ENCODE measurements around the gene EXOC2. TPM values are rescaled to one million over a fixed set of nuclear protein-coding genes. Genes with fewer than 3 reads are reported as not detected.

Gene EXOC2
- total RNA-seq, 1 donor from 2014 or later = 48.4 TPM

DNA sequence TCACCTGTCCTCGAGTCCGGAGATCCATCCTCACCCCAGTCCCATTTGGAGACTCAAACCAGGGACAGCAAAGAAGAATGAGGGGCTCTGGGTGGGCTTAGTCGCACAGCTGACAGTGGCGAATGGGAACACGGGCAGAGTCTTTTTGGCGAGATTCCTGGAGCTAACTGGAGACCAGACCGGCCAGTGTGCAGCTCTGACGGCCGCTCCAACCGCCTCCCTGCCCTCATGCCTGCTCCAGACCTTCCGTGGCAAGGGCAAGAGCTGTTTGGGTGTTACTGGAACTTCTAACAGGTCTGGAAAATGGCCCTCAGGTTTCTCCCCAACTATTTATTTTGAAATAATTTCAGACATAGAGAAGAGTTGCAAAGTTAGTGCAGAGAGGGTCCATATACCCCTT, 225.8 kb downstream of the EXOC2 start:
- no peak for DNase-seq (ENCODE audit: low read depth)

DNA sequence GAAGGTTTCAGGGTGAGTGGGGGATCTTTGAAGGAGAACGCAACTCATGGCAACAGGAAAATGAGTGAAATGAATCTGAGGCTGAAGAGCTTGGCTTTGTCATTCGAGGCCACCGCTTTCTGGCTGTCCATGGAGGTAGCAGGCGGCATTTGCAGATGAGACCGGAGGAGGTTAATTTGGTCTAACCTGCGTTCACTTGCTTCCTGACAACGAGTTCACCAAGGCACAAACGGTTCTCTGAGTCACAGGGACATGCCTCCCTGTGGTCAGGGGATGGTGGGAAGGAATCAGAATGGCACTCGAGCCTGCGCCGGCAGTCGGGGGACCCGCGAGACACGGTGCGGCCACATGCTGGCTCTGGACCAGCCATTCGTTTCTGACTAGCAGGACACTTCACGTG, 226.4 kb downstream of the EXOC2 start:
- DNase-seq (ENCODE audit: low read depth) = no peak

DNA sequence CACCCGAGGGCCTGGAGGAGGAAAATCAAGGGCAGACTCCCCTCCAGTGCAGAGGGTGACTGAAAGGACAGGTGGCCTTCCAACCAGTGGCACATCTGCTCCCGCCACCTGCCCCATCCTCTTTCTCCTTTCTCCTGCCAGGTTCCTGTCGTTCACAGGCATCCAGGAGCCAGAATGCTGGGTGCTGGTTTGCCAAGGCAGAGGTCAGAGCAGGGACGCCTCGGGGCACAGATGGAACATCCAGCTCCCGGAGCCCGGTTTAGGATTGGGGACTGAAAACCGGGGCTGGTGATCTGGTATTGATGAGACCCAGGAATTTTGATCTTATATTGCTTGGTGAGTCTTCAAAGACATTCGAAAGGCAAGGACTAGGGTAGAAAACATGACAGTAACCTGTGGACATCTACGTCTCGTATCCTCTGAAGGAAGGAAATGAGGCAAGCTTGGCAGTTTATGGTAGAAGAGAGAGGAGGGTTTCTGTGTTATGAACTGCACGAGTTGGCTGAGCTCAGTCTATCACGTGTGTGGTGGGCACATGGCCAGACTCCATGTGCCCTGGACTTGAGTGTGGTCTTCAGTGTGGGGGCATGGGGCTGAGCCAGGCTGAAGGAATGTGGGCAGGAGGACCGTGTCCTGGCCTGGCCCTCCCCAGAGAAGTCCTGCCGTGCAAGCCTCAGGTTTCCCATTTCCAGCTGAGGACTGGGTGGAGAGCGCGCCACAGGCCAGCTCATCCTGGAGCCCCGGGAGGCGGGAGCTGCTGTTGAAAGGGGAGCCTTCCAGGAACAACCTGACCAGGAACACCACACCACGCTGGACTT, 227.2 kb downstream of the EXOC2 start:
- DNase-seq (ENCODE audit: low read depth) = no peak

DNA sequence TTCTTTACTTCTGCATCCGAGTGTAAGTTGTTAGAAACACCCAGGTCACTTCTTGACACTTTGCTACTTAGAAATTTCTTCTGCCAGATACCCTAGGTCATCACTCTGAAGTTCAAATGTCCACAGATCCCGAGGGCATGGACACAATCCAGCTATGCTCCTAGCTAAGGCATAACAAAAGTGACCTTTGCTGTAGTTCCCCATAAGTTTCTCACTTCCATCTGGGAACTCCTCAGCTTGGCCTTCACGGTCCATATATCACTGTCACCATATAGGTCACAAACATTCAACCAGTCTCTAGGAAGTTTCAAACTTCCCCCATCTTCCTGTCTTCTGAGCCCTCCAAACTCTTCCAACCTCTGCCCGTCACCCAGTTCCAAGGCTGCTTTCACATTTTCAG, 236.1 kb downstream of the EXOC2 start:
- no peak for DNase-seq (ENCODE audit: low read depth)

DNA sequence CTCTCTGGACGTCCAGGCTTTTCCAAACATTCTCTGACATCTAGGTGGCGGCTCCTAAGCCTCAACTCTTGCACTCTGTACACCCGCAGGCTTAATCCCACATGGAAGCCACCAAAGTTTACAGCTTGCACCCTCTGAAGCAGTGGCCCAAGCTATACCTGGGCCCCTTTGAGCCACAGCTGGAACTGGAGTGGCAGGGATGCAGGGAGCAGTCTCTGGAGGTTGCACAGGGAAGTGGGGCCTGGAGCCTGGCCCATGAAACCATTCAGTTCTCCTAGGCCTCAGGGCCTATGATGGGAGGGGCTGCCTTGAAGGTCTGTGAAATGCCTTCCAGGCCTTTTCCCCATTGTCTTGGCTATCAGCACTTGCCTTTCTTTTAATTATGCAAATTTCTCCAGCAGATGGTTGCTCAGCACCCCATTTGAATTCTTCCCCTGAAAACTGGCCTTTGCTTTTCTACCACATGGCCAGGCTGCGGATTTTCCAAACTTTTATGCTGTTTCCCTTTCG, 236.5 kb downstream of the EXOC2 start:
- no peak for DNase-seq (ENCODE audit: low read depth)

DNA sequence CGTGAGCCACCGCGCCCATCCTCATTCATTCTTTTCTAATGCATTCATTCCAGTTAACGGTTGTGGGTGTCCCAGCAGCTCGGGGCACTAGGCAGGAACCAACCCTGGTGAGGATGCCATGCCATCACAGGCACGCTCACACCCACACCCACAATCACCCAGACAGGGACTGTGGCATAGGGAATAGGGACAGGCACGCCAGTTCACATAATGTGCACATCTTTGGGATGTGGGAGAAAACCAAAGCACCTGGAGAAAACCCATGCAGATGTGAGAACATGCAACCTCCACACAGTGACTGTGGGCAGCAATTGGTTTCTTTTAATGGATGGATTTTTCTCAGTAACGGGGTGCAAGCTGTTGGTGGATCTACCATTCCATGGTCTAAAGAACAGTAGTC, 237.1 kb downstream of the EXOC2 start:
- DNase-seq (ENCODE audit: low read depth) = no peak

DNA sequence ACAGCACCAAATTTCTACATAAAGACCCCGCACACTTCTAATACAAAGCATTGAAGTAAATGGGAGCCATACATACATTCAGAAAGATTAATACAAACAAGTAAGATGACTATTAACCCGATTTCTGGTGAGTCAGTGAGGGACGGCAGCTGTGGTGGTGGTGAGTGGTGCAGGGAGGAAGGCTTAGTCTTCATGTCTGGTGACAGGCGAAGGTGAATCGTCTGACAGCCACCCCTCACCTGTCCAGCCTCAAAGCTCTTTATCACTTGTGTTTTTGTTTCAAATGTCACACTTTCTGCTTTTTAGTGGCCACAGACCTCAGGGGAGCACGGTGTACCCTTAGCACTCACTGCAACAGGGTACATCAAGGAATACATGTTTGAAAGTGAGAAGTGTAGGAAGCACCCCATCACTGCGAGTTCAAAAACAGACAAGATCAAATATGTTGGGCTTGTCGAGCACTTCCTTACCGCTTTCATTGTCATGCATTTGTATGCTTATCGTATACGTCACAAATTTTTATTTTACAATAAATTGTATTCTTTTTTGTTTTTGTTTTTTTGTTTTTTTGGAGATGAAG, 237.8 kb downstream of the EXOC2 start:
- DNase-seq (ENCODE audit: low read depth) = no peak

DNA sequence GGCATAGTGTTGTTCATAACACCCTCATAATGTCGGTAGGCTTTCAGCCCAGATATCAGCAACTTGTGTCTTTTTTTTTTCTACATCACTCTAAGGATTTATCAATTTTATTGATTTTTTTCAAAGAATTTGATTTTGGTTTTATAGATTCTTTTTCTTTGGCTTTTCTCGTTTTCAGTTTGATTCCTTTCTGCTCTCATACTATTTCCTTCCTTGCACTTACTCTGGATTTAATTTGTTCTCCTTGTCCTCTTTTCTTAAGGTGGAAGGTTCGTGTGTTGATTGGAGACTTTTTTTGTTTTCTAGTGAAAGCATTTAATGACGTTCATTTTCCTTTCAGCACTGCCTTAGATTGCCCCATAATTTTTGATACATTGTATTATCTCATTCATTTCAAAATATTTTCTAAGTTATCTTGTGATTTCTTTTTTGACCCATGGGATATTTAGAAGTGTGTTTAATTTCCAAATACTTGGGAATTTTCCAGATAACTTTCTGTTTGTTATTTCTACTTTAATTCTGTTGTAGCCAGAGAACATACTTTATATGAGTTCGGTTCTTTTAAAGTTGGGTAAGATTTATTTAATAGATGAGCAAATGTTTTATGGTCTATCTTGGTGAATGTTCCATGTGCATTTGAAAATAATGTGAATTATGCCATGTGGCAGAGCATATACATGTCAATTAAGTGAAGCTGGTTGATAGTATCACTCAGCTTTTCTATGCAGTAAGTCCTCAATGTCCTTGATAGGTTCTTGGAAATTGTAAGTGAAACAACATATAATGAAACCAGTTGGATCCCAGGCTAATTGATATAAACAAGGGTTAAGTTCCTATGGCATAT, 238.6 kb downstream of the EXOC2 start:
- DNase-seq (ENCODE audit: low read depth) = no peak

DNA sequence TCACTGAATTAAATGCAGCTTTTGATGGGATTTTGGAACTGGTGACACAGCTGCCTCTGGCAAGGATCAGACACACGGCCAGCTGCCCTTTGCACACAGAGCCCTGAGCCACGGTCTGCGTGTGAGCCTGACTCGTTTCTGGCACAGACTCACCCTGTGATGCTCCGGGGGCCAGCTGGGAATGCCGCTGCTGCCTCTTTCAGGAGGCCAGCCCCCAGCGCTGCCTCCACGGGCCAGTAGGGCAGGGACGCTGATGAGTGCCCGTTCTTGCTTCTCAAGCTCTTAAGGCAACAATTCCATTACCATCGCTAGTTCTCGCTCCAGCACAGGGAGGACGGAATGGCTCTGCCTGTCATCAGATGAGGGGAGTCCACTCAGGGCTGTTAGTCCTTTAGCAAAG, 239.8 kb downstream of the EXOC2 start:
- no peak for DNase-seq (ENCODE audit: low read depth)

DNA sequence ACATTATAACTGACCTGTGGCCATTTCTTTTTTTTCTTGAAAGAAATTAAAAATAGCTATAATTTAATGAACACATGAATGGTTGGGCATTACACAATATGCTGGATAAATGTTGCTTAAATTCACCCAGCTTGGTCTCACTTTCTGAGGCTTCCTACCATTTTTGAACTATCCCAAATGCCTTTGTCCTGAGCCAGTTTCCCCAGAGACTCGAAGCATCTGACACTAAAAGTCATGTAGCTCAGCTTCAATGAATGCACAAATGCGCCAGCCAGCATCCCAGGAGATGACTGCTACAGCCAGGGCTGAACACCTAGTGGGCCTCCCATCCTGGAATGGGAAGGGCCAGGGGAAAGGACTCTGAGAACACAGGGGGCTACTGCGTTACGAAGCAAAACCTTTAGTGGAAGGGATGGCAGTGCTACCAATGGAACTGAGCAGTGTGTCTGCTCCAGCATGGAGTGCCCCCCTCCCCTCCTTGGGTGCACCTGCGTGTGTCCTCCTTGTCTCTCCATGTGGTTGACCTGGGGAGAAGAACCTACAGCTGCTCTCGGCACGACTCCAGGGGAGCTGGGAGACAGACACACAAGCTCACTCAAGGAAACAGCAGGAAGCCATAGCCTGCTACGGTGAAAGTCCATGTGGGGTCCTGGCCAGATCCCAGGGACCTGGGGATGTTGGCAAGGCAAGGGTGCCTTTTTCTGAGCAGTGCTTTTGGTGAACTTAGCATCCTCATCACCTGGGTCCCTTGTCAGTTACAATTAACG, 240.5 kb downstream of the EXOC2 start:
- DNase-seq (ENCODE audit: low read depth) = no peak

DNA sequence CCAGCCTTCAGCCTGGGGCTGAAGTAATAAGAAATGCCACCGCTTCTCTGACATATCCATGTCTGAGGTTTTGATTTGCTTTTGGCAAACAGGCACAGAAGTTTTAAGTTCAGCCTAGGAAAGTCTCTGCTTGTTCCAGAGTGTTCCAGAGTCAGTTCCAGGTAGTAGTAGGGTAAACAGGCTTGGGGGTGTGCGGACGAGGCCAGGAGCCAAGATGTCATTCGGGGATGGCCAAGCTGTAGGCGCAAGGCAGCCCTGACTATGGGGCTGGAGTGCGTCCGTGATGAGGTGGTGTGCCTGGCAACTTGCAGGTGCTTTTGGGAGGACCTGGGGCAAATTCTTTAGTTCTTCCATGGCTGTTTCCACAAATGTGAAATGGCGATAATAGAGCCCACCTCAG, 241.1 kb downstream of the EXOC2 start:
- DNase-seq (ENCODE audit: low read depth) = no peak

DNA sequence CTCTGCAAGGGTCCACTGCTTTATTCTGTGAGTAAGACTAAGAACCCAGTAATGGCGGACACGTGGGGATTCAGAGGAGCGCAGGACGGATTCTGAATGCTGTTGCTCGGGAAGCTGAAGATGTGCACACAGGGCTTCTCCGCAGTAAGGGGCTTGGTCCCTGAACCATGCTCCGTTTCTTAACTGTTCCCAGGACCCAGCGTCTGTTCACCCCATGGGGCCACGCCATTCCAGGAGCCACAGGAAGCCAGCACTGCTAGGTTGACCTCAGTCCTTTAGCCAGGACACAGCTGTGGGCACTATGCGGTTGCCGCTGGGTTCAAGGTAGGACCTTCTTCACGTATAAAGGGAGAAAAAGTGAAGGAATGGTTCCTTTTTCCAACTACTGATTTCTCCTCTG, 241.6 kb downstream of the EXOC2 start:
- DNase-seq (ENCODE audit: low read depth) = no peak

DNA sequence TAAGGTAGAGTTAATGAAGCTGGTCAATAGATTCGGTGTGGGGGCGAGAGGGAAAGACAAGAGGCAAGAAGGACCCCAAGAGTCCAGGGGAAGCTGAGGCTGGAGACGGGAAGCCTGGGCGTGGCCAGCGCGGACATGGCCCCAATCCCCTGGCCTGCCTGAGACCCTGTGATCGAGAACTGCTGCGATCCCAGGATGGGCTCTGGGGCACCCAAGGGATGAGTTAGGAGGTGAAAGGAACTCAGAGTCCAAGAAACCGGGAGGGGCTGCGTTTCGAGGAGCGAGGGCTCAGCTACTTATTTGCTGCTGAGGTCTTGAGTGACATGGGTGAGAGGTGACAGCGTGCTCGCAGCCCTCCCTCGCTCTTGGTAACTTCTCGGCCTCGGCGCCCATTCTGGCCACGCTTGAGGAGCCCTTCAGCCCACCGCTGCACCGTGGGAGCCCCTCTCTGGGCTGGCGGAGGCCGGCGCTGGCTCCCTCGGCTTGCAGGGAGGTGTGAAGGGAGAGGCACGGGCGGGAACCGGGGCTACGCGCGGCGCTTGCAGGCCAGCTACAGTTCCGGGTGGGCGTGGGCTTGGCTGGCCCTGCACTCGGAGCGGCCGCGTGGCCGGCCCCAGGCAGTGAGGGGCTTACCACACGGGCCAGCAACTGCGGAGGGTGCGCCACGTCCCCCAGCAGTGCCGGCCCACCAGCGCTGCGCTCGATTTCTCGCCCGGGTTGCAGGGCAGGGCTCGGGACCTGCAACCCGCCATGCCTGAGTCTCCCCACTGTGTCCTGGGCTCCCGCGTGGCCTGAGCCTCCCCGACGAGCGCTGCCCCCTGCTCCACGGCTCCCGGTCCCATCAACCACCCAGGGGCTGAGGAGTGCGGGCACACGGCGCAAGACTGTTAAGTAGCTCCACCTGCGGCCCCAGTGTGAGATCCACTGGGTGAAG, 243.2 kb downstream of the EXOC2 start:
- DNase-seq (ENCODE audit: low read depth) = no peak

DNA sequence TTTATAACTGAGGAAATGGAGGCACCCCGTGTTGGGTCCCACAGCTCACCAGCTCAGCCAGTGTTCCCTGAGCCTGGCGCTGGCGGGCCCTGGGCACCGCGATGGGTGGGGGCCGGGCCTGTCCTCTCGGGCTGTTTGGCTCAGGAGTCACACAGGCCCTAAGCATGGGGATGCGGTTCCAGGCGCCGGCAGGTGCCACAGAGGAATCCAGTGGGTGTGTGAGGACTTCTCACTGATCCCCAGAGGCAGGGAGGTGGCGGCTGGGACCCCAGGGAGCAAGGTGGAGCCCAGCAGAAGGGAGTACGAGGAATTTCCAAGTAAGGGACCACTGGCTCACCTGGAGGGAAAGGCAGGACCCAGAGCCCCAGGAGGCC, 243.9 kb downstream of the EXOC2 start:
- no peak for DNase-seq (ENCODE audit: low read depth)

DNA sequence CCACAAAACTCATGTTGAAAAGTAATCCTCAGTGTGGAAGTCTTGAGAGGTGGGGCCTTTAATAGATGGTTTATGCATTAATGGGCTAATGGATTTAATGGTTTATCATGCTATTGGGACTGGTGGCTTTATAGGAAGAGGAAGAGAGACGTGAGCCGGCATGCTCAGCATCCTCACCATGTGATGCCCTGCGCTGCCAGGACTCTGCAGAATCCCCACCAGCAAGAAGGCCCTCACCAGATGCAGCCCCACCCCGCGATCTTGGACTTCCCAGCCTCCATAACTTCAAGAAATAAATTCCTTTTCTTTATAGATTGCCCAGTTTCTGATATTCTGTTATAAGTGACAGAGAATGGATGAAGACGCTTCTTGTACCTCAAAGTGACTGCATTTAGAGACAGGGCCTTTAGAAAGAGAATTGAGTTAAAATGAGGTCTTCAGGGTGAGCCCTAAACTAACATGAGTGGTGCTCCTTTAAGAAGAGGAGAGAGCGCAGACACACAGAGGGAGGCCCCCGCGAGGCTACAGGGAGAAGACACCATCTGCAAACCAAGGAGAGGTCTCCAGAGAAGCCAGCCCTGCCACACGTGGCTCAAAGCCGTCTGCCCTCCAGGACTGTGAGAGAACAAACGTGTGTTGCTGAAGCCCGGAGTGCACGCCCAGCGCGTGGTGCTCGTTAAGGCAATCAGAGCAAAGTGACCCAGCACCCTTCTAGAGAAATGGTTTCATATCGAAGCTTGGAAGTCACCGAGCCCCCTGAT, 244.5 kb downstream of the EXOC2 start:
- DNase-seq (ENCODE audit: low read depth) = no peak

DNA sequence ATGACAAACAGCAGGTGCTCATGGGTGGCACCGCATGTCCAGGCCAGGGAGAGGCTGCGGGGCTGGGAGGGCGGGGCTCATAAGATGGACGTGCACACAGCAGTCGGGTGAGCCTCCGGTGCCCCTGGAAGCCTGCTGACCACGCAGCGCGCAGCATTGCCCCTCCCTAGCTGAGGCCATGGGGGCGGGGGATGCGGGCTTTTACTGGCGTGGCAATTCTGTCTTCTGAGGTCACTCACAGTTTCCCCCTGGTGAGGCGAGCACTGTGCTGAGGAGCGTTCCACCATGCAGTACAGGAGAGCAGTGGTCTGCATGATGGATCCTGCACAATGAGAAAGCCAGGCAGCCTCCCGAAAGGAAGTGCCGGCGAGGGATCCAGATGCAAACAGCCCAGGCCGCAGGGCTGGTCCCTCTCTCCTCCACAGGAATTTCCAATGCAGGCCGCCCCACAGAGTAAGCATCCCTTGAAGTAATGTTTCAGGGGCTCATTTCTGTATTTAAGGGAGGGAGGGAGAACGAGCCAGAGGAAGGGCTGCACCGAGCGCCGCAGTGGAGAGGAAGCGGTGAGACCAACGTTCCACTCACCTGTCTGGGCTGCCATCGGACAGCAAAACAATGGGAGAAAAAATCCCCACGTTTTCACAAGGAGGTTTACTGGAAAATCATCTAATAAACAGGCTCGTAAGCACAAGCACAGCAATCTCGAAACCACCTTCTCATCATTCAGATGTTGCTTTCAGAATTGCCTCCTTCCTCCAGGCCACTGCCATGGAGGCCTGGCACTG, 245.4 kb downstream of the EXOC2 start:
- no peak for DNase-seq (ENCODE audit: low read depth)

DNA sequence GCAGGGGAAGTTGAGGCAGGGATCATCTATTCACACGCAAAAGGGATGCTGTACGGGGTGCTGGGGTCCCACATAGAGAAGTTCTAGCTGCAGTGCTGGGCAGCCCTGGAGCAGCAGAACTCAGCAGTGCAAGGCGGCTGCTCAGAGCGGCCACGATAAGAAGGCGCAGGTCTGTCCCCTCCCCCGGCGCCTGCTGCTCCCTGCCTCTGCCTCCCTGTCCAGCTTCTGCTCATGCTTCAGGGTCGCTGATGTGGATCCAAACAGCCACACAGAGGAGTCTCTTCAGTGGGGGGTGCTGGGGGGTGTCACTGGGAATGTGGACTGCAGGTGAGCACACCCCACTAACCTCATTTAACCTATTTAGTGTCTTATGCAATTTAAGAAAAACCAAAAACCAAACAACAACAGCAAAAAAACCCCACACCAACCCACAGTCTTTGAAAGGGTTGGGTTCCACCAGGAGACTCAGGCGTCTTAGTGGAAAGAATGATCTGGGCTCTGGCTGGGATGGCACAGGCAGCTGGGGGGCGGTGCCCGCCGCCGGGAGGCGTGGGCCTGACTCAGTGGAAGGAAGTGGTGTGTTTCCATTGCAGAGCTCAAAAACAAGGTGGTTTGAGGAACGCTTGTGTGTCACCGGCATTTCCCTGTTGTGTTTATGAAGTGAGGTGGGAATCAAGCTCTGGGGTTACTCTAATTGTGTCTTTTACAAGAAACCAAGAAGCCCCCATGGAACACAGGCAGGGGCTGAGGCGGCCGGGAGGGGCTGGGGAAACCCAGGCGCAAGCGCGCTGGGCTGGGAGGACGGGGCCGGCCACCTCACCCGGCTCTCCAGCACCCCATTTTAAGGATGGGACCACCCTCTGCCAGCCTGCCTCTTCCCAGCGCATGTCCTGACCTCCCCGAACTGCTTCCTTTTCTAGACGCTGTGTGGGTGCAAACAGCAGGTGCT, 246.2 kb downstream of the EXOC2 start:
- no peak for DNase-seq (ENCODE audit: low read depth)
